ENCODE data around the gene ARID2.

Gene ARID2

DNA sequence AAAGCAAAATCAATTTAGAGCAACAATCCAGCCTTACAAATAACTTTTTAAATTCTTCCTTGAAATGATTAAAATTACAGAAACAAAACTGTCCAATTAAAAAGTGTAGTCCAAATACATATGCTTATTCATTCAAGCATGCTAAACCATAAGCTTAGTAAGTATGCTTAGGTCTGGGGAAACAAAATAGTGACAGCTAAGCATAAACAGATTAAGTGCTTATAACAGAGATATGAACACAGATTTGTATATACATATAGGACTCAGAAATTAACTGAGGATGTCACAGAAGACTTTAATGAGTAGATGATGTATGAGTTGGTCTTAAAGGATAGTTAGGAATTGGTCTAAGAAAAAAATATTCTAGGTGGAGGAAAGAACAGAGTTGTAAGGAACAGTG lies 219.0 kb downstream of the ARID2 start:
- no peak for DNase-seq

Measured in stimulated activated CD8-positive, alpha-beta memory T cell treated with anti-CD3 and anti-CD28 coated beads, Interleukin-4, amount 100 ng/mL, for 48 hours (primary cell).